NCI-H1694 (cell line): ENCODE measurements around the gene CALD1.

Source experiments
- DNase-seq: peaks from one replicate; lab custom pipeline; 2025; lab: John Stamatoyannopoulos, UW

Gene CALD1

DNA sequence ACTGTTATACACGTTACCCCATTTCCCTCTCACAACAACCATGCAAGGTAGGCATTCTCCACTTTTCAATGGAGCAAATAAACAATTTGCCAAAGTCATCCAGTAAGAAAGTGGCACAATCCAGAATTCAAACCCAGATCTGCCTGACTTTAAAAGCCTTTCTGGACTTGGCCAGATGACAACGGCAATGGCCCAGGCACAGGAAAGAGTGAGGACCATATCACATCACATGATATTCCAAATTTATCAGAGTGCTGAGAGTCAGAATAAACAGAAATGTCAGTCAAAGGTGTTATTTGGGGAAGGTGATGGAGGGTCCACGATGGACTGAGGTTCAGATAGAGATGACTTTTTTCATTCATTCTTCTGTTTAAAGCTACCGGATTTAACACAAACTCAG, 48.0 kb downstream of the CALD1 start:
- no peak for DNase-seq

DNA sequence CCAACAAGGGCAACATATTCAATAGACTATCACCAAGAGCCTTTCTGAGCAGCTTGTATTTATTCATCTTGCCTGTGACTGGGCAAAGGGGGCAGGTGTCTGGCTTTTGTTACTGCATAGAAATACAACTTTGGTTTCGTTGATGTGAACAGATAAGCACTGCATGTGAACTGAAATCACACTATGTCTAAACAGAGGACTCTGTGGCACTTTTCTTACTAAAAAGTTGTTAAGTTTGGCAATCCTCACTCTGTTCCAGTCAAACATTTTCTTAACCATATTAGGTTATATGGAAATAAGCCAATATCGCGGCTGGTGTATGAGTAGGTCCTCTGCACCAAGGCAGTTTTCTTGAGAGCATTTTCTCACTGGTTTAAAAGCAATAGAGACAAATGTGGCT, 48.5 kb downstream of the CALD1 start:
- DNase-seq: no peak

DNA sequence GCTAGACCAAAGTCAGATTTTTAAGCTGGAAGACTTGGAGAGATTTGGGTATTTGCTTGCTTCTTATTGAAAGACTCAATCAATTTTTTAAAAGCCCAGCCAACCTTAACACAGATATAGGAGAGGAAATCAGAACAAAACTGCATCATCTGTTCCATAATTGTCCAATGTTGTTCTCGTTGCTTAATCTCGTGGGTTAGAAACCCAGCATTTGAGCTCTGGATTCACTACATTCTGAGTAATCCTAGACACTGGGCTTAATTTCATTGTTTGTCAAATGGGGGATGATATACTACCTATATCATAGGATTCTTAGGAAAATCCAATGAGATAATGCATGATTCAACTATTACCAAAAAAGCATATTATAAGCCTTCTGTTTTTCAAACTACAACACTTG, 48.9 kb downstream of the CALD1 start:
- DNase-seq: no peak

DNA sequence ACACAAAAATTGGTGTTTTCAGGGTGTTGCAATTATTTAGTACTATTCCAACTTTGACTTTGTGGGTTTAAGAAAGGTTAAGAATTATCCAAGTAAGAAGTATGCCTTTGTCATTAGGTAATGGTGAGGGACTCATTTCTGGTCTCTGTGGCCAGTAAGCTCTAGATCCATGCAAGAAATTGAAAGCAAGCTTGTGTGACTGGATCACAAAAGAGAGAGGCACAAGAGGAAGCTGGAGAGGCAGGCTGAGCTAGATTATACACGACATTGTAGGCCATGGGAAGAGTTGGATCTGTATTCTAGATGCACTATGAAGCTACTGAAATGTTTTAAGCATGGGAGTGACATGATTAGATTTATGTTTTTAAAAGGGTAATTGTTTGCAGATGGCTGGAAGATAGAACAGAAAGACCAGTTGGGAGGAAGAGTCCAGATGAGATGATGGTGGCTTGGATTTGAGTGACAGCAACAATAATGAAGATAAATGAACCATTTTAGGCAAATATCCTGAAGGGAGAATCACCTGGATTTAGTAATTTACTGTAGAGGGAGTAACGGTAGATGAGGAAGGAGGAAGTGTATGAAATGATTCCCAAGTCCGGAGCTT, 50.0 kb downstream of the CALD1 start:
- DNase-seq: no peak

DNA sequence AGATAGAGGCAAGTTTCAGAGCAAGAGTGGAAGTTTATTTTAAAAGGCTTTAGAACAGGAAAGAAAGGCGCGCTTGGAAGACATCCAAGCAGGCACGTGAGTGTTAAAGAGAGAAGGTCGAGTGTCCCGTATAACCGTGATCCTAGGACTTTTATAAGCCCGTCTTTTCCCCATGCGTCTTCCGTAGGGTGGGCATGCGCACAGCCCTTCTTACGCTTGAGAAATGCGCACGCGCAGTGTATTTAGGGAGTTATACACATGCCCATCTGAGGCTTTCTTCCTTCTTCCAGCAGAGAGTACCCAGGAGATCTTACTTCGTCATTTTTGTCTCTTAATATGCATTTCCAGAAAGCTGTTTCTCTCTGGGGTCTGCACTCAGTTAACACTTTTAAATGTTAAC, 52.4 kb downstream of the CALD1 start:
- no peak for DNase-seq

DNA sequence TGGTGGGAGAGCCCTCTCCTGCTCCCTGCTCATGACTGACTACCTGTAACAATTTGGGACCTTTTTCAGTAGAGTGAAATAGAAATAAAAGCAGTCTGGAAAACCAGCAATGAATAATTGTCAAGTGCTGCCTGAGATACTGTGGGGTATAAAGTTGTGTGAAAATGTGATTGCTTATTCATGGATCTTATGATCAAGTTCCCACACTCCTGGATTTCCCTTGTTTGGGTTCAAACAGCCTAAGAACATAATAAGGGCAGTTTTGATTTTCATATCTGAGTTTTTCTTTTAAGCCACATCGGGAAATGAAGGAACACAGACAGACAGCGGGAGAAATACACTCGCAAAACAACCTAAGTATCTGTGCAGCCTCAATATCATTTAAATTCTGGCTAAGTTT, 52.9 kb downstream of the CALD1 start:
- no peak for DNase-seq

DNA sequence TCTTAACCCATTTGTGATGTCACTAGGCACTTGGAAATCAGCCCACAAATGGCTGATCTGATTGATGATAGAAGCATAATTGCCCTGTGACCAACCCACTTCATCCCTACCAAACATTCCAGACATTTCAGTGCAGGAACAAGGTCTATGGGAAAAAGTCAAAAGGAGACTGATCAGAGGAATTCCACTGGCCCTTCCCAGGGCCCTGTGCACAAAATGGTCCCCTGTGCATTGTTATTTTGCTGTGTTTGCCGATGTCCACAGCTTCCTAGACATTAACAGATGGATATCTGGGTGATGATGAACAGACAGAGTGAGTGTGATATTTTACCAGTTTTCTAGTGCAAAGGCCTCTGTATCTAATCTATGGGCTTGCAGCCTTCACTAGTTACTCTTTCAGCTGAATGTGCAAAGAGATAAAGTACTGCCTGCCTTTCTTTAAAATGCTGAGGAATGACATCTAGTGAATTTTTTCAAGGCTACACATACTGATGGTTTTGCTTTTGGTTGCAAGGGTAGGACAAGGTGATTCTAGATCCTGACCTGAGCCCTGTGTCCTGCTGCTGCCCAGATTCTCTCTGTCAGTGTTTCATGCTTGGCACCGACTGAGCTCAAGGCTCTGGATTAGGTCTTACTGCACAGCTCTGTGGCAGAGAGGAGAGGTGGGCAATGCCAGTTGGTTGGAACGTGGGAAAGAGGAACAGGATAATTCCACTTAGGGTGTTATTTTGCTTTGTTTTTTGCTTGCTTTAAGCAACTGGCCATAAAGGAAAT, 55.4 kb downstream of the CALD1 start:
- no peak for DNase-seq

DNA sequence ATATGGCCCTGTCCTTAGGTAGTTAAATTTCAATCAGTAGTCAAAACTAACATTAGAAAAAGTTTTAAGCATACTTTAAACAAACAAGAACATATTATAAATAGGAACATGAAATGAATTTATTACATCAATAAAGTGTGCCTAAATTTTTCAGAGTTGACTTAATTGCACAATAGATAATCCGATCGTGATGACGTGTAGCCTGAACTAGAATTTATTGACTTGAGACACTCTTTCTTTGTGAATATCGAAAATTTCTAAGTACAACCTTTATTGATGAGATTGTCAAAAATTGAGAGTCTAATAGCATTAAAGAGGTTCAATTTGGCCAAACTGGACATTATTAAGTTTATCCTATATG, 56.0 kb downstream of the CALD1 start:
- DNase-seq: no peak

DNA sequence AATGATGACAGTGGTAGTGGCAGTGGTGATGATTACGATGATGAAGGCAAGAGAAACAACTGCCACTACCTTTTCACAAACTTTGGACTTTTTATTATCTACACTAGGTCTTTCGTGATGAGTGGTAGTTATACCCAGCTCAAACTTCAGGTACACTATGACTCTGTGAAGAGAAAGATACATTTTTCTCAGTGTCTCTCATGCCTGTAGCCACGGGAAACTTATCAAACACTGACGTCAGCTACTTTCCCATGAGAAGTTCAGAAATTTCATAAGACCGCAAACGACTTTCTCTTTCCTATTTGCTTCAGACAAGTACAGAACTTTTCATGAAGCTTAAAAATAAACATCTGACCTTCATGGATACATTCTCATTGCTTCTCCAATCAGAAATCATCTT, 57.0 kb downstream of the CALD1 start:
- DNase-seq: no peak

DNA sequence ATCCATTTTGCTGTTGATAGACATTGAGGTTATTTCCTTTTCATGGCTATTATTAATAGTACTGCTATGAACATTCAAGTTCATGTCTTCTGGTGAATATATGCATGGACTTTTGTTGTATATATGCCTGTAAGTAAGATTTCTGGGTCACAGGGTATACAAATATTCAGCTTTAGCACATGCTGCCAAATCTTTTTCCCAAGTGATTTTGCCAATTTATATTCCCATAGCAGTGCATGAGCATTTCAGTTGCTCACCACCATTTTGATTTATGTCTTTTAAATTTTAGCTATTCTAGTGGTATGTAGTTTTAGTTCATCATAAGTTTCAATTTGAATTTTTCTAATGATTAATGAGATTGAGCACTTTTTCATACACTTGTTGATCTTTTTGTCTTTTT, 59.9 kb downstream of the CALD1 start:
- DNase-seq: no peak

DNA sequence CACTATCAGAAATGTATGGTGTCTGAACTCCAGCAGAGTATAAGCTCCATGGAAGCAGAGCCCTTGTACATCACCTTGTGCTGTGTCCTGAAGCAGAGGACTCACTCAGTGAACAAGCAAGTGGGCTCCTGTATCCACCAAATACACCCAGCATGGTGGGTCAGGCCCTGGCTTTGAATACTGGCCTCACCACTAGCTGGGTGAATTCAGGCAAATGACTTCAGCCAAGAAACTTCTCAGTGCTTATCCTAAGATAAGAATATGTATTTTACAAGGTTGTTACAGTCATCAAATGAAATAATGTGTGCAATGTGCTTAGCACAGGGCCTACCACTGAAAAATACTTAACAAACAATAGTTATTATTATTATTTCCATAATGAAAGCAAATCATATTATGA, 62.6 kb downstream of the CALD1 start:
- no peak for DNase-seq

DNA sequence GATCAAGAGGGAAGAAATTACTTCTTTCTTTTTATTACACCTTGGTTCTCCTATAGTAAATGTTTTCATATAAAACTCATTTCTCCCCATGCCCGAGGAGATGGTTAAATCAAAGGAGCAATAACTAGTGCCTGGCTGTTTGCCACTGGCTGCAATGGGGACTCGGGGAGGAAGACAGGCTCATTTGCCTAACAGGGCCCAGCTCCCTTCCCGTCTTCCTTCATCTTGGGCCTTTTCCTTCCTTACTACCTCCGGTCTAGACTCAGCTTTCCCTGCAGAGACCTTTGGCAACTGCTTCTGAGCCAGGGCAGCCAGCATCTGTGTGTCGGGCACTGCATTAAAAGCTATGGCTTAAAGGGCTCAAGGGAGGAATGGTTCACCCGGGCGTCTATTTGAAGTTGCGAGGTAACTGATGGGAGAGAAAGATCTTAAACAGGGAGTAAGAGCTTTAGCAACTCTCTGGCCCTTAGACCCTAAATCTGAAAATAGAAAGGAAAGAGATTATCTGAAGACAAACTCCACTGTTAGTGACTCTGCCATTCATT, 63.5 kb downstream of the CALD1 start:
- no peak for DNase-seq

DNA sequence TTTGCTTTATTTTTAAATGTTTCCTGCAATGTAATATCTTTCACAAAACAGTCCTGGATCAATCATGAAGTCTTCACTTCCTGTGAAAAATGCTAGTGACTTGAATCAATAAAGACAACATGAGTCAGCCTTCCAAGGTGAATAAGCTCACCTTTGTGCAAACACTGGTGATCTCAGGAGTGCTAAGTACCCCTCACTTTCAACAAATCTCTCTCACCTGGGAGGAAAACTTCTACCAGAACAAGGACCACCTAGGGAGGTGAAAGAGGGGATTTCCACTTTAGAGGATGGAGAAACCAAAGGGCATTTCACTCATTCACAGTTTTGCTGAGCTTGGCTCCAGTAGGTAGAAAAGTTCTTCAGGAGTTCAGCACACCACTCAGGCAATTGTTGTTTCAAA, 64.8 kb downstream of the CALD1 start:
- DNase-seq: no peak

DNA sequence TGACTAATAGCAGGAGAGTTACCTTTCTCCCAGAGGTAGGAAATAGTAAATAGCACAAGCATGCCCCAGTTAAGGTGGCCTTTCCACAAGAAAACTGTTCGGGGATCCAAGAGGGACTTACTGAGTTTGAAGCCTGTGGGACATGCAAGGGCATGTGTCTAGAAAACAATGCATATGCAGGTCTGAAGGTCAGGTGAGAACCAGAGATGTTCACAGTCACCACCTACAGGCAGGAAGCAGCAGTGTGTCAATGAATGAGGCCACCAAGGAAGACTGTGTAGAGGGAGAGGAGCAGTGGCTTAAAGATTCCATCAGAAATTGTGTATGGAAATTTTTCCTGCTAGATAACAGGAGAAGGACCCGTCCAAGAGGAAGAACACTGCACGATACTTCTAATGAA, 66.0 kb downstream of the CALD1 start:
- DNase-seq: no peak

DNA sequence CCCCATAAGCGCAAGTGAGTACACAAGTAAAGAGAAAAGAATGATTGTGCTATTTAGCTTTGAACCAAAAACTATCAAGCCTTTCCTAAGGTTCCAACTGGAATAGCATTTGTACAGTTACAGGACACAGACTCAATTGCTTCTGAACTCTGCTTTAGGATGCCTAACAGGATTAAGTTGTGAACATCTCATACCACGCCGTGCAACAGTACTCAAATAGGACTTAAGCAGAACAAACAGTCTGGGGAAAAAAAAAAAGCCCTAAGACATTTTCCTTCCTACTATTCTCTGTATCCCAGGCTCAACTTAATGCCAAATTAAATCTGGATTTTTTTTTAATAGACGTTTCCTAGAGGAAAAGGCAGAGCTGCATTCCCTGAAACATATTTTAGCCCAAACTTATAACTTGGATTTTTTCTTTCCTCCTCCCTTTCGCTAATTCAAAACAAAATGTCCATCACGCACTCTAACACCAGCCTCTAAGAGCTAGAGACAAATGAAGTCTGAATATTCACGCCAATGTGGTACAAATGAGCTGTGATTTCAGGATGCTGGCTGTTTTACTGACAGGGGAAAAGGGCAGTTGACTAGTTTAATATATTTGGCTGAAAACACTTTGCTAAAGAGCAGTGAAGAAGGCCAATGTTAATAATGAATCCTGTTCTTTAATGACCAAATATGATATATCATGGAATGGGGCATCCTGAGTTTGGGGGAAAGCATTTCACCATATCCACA, 68.6 kb downstream of the CALD1 start:
- DNase-seq: no peak

DNA sequence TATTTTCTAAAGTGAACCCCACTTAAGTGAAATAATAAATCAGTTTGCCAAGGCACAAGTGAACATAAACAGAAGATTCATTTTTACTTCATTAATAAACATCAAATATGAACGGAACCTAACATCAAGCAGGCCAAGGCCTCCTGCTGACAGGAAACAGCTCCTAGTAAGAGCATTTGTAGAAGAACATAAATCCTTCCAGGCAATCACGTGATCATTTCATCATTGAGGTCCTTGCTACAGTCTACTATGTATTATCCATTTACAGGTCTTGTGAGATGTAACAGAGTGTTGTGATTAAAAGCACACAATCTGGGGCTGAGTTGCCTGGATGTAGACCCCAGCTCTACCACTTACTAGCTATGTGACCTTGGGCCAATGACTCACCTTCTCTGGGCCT, 70.6 kb downstream of the CALD1 start:
- DNase-seq: no peak

DNA sequence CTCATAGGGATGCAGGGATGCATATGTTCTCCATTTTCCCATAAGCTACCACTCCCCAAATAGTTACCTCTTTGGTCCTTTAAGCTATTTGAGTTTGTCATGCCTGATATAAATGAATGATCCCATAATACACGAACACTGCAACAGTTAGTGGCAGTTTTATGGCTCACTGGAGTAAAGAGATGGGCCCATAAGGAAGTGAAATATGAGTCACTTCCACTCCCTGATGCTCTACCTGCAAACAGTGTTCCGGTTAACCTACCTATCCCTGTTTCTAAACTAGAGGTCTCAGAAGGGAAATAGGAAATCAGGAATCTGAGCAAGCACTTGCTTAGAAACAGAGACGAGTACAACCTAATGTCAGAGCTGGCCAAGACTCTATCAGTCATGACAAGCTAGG, 71.7 kb downstream of the CALD1 start:
- DNase-seq: no peak

DNA sequence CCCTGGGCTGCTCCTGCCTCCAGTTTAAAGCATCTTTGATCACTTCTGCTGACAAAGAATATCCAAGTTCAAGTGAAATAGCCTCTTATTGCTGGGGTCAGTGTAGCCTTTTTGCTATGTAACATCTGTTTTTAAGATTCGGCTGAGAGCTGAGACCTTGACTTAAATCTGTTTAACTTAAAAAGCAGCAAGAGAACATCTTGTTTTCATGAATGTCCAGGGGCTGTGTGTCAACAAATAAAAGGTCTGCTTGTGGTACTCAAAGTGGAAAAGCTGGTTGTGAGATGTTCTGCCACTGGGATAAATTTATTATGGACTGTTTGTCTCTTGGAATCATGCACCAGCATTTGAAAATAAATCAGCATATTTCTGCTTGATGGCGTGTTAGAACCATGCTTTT, 73.2 kb downstream of the CALD1 start:
- no peak for DNase-seq

DNA sequence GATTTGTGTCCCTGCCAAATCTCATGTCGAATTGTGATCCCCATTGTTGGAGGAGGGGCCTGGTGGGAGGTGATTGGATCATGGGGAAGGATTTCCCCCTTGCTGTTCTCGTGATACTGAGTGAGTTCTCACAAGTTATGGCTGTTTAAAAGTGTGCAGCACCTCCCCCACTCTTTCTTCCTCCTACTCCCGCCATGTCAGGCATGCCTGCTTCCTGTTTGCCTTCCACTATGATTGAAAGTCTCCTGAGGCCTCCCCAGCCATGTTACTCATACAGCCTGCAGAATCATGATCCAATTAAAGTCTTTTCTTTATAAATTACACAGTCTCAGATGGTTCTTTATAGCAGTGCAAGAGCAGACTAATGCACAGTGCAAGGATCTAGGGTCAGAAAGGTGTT, 75.4 kb downstream of the CALD1 start:
- DNase-seq: no peak

DNA sequence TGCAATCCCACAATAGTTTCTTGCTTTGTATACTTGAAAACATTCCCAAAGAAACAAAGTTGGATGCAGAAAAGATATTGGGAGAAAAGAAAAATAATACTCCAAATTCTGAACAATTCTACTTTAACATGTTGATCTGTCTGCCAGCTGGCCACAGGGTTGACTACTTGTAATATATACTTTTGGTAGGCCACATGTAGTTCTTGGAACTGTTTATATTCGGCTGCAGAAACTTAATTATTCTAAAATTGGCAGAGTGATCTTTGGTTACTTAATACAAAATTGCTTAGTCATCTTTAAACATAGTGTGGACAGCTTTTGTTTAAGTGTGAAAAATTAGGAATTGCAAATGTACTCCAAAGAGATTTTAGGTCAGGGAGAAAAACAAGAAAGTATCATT, 76.0 kb downstream of the CALD1 start:
- no peak for DNase-seq

DNA sequence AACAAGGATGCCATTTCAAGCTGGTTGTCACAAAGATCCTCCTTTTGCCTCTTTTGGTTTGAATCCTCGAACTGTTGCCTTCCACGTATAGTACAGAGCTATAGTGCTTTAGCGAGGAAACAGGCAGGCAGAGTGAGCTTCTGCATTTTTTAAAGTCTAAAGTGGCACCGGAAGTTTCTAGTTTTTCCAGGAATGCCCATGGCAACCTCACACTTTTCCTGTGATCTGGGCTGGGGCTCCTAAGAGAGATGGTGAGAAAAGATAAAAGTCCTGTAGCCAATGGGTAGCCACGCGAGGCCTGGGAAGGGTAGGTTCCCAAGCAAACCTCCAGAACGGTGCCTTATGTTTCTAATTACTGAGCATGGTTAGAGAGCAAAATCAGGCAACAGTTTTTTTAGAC, 76.7 kb downstream of the CALD1 start:
- DNase-seq: no peak

DNA sequence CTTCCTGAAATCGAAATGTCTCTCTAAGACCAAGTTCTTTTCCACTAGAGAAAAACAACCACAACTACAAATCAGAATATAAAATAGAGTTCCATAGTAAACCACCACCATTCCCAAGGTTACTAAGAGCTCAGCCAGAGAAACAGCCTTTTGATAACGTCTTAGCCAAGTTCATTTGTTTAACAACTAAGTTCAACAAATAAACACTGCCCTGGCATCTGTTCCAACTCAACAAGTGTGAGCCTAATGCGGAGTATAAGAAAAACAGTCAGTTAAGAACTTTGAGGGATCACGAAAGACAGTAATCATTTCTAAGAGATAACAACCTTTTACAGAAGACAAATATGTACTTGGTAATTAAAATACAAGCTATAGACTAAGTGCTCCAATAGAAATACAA, 77.3 kb downstream of the CALD1 start:
- DNase-seq: no peak

DNA sequence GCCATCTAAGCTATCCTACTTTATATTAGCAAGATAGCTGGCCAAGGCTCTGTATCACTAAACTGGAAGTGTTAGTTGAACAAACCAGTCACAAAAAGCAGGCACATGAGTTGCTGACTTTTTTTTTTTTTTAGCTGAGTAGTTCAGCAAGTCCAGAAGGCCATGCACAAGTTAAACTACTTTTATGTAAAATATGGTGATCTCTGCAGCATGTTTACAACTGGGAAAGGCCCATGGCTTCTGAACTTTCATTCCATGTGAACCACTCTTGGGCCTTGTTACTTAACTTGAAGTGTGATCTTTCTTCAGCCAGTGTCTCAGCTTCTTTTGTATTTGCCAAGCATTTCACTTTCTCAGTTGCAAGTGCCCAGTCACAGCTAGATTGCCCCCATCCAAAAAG, 78.5 kb downstream of the CALD1 start:
- no peak for DNase-seq
